Fibroblast of skin of left biceps (primary cell): Measurements from ENCODE around the gene STK31.
"Not testable (repeated sequence)": the region's sequence is repeated elsewhere in the genome, so short reads cannot be mapped to it uniquely, and the experiment has no call there.

Source experiments
- DNase-seq, 2 experiments: peaks; one replicate each; pipeline ENCODE4 v3.0.0-alpha.2; 2013; ENCODE audit warnings: low read depth in 2 of 2

STK31 gene

DNA sequence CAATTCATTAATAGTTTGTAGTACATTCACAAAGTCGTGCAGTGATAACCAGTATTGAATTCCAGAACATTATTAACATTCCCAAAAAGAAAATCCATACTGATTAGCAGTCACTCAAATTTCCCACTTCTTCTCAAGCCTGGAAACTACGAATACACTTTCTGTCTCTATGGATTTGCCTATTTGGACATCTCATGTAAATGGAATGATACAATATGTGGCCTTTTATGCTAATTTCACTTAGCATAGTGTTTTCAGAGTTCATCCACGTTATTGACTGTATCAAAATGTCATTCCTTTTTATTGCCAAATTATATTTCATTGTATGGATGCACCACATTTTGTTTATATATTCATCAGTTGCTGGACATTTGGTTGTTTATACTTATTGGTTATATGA, 78.8 kb downstream of the STK31 start:
- no peak for DNase-seq

DNA sequence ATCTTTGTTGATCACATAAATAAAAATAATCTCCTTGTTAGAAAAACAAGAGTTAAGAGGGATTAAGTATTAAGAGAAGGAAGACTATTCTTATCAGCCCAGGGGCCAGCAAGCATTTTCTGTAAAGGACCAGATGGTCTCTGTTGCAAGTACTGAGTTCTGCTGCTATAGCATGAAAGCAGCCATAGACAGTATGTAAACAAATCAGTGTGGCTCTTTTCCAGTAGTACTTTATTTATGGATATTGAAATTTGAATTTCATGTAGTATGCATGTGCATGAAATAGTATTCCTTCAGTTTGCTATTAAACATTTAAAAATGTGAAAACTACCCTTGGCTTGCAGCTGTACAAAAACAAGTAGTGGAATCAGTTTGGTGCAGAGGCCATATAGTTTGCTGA, 81.7 kb downstream of the STK31 start:
- no peak for DNase-seq

- DNase-seq: no peak
These were observed 92.8 kb downstream of the STK31 start for GRCh38 chr7:23802720-23803397.

- DNase-seq: no peak
These were observed 94.7 kb downstream of the STK31 start for GRCh38 chr7:23804707-23805106.

DNA sequence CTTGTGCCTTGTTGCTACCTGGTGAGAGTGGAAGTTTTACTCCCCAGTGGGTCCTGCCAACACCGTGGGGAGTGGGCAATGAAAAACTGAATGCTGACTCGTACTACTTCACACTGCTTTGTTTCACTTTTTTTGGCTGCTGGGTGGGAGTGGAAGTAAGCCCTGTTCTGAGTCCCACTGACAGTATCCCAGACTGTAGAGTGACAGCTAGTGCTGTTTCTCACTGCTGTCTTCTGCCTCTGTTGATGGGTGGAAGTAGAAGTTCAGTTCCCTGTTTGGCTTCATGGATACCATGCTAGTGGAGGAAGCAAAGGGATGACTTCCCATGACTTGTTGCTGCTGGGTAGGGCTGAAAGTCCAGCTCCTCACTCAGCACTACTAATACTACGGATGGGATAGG, 98.4 kb downstream of the STK31 start:
- no peak for DNase-seq

DNA sequence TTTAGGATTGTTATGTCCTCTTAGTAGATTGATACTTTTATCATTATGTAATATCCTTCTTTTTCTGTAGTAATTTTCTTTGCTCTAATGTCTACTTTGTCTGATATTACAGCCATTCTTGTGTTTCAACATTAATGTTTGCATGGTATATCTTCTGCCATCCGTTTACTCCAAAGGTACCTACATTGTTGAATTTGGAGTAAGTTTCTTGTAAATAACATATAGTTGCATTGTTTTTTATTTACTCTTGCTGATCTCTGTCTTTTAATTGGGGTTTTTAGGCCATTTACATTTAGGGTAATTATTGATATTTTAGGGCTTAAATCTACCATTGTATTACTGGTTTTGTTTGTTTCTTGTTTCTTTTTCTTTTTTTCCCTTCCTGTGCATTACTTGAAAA, 100.1 kb downstream of the STK31 start:
- no peak for DNase-seq

DNA sequence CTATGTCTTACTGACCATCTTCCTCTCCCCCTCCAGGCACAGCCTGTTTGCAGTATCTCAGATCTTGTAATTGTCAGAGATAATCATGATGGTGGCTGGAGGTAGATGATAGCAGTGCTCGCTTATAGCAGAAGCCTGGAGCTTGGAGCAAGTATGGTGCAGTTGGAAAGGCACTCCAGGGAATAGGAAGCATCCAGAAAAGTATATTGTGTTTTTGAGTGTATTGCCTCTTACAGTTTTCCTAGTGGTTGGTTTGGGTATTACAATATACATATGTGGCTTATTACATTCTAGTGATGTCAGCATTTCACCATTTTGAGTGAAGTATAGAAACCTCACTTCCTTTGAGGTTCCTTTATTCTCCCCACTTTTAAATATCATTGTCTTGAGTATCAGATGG, 101.5 kb downstream of the STK31 start:
- DNase-seq: no peak

DNA sequence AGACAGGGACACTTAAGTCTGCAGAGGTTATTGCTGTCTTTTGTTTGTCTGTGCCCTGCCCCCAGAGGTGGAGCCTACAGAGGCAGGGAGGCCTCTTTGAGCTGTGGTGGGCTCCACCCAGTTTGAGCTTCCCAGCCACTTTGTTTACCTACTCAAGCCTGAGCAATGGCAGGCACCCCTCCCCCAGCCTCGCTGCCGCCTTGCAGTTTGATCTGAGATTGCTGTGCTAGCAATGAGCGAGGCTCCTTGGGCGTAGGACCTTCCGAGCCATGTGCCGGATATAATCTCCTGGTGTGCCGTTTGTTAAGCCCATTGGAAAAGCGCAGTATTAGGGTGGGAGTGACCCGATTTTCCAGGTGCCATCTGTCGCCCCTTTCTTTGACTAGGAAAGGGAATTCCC, 118.1 kb downstream of the STK31 start:
- not testable (repeated sequence) for DNase-seq

DNA sequence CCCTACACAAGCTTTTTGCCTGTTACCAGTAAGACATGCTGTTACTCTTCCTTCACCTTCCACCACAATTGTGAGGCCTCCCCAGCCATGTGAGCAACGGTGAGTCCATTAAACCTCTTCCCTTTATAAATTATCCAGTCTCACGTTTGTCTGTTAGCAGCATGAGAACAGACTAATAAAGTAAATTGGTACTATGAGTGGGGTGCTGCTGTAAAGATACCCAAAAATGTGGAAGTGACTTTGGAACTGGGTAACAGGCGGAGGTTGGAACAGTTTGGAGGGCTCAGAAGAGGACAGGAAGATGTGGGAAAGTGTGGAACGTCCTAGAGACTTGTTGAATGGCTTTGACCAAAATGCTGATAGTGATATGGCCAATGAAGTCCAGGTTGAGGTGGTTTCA, 122.7 kb downstream of the STK31 start:
- not testable (repeated sequence) for DNase-seq

DNA sequence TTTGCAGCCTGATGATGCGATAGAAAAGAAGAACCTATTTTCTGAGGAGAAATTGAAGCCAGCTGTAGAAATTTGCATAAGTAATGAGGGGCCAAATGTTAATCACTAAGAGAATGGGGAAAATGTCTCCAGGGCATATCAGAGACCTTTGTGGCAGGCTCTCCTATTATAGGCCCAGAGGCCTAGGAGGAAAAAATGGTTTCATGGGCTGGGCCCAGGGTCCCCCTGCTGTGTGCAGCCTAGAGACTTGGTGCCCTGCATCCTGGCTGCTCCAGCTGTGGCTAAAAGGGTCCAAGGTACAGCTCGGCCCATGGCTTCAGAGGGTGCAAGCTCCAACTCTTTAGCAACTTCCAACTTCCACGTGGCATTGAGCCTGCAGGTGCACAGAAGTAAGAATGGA, 123.4 kb downstream of the STK31 start:
- DNase-seq: no peak

- DNase-seq: not testable (repeated sequence)
These were observed 134.8 kb downstream of the STK31 start for GRCh38 chr7:23844837-23845236.

GRCh38 chr7:23852135-23852534, 142.1 kb downstream of the STK31 start:
- DNase-seq: no peak

- DNase-seq: no peak
These were observed 143.0 kb downstream of the STK31 start for GRCh38 chr7:23852988-23853387.

GRCh38 chr7:23863209-23863787, 153.3 kb downstream of the STK31 start:
- peak in 1 of 2 experiments; percentile 20 for DNase-seq

GRCh38 chr7:23864973-23865372, 155.0 kb downstream of the STK31 start:
- DNase-seq: peak; percentile 41 to 52

GRCh38 chr7:23873306-23873705, 163.3 kb downstream of the STK31 start:
- DNase-seq: no peak

GRCh38 chr7:23876526-23876925, 166.5 kb downstream of the STK31 start:
- DNase-seq: not testable (repeated sequence)
